ENCODE data around the gene DUOXA2. TPM values are rescaled to one million over a fixed set of nuclear protein-coding genes. Genes with fewer than 3 reads are reported as not detected.
"Not testable (repeated sequence)": the region's sequence is repeated elsewhere in the genome, so short reads cannot be mapped to it uniquely, and the experiment has no call there.

Gene DUOXA2
- total RNA-seq, 1 experiment from 2014 or later, result not detected

DNA sequence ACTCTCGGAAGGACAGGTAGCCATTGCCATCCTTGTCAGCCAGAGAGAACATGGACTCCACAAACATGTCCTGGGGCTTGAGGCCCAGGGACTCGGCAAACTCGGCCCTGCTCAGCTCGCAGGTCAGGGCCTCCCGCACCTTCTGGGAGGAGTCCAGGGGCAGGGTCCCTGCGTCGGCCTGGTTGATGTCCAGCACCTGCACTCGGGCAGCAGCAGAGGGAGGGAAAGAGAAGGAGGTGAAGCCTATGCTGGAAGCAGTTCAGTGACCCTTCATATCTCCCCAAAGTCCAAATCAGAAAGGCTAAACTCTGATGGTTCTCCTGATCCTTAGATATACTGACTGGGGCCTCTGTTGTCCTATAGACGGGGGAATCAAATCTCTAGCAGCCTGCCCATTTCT is 10.0 kb upstream of the DUOXA2 start:
- H3K4me3 ChIP-seq; DNase-seq (ENCODE audit: low read depth in 1 of 2, low spot score in 2 of 2): not testable (repeated sequence)

DNA sequence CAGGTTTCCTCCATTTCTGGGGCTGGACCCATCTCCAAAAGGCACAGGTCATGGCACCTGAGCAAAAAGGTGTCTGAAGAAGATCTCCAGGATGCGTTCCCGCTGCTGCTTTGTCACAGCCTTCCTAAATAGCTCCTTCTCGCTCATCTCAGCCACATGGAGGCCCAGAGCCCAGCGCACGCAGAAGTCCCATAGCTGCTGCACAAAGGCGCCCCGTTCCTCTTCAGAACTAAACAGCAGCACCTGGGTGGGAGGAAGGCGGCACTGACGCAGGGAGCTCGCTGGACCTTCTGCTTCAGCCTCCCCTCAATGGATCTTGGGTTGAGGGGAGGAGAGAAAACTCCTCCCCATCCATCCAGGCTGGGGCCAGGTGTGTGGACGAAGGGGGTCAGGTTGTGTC is 8.5 kb upstream of the DUOXA2 start:
- Histone ChIP-seq H3K27me3 (replicated peaks) (no peaks in the 10 kb centered on the region; the same call in 1 of the 2 replicates), H3K27ac (no peak overlapping the region), H3K36me3 (no peaks in the 10 kb centered on the region), H3K4me1 (replicated peaks) (no peaks in the 10 kb centered on the region), H3K9me3 (replicated peaks) (no peaks in the 10 kb centered on the region), H3K4me3 (no peak overlapping the region)
- no peak for DNase-seq (ENCODE audit: low read depth in 1 of 2, low spot score in 2 of 2)

More for the DNA sequence above, 10.0 kb upstream of the DUOXA2 start:
- not testable (repeated sequence) for H3K4me1 ChIP-seq (replicated peaks); H3K27me3 ChIP-seq (replicated peaks); H3K9me3 ChIP-seq (replicated peaks); H3K27ac ChIP-seq; H3K36me3 ChIP-seq

DNA sequence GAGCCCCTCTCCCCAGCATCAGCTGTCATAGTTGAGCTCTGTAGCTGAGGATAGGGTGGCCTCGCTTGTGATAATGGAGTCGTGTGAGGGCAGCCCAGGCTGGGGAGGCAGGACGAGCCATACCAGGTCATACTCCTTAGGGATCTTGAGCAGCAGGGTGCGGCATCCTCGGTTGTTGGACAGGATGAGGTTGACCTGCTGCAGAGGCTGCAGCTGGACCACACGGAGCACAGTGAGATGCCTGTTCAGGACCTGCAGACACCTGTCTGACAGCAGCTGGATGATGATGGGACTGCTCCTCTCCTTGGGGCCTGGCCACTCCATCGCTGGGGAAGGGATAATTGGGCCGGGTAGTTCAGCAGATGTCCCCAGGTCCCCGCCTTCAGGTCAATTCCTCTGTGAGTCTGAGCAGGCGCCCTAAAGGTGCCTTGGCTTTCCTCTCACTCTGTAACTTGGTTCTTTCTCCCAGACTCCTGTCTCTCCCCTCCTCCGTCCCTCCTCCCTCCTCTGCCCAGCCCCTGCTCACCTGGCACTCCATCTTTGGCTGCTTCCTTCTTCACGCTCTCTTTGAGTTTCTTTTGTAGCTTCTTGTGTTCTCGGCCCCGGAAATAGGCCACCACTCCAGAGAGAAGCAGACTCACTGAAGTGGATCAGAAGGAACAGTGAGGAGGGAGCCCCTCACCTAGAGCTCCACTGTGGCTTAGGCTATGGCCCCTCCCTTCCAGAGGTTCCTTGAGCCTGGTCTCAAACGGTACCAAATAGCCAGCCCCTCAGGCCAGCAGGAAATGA is 7.9 kb upstream of the DUOXA2 start:
- H3K27me3 ChIP-seq (replicated peaks), result no peaks in the 10 kb centered on the region; the same call in 1 of the 2 replicates
- no peak overlapping the region for H3K27ac ChIP-seq
- no peaks in the 10 kb centered on the region for H3K36me3 ChIP-seq
- DNase-seq (ENCODE audit: low read depth in 1 of 2, low spot score in 2 of 2), result no peak
- H3K9me3 ChIP-seq (replicated peaks), result no peaks in the 10 kb centered on the region
- H3K4me3 ChIP-seq, result no peak overlapping the region
- no peaks in the 10 kb centered on the region for H3K4me1 ChIP-seq (replicated peaks)

DNA sequence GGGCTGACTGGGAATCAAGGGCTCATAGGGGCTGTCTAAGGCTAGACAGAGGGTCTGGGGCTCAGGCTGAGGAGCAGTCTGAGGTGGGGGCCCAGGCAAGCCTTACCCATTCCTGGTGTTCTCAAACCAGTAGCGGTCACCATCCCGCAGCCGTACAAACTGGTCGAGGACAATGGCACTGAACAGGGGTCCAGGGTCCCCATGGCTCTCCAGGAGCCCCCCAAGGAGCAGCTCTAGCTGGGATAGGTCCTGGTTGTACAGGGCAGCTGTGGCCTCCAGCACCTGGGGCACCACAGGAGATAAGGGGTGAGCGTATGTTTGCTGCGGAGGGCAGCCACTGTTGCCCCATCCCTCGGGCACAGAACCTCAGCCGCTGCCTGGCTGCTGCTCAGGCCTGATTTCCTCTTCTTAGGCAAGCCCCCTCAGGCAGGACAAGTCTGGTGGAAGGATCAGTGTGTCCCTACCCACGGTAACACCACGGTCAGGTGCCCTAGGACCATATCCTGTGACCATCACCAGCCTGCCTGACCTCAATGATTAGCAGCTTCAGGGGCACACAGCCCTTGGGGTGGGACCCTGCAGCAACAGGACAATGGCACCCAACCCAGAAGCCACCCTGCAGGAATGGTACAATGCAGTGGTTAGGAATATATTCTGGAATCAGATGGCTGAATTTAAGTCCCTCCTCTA is 6.0 kb upstream of the DUOXA2 start:
- DNase-seq (ENCODE audit: low read depth in 1 of 2, low spot score in 2 of 2), result no peak
- Histone ChIP-seq H3K4me1 (replicated peaks) (no peaks in the 10 kb centered on the region), H3K4me3 (no peak overlapping the region), H3K27me3 (replicated peaks) (peaks cover 15% of the 10 kb centered on the region), H3K9me3 (replicated peaks) (no peaks in the 10 kb centered on the region), H3K27ac (no peak overlapping the region), H3K36me3 (no peaks in the 10 kb centered on the region)

GRCh38 chr15:45110256-45110820 is 3.8 kb upstream of the DUOXA2 start:
- H3K9me3 ChIP-seq (replicated peaks), result no peaks in the 10 kb centered on the region
- DNase-seq (ENCODE audit: low read depth in 1 of 2, low spot score in 2 of 2), result no peak
- no peak overlapping the region for H3K4me3 ChIP-seq
- peaks cover 38% of the 10 kb centered on the region for H3K27me3 ChIP-seq (replicated peaks)
- no peaks in the 10 kb centered on the region for H3K4me1 ChIP-seq (replicated peaks)
- no peaks in the 10 kb centered on the region for H3K36me3 ChIP-seq
- H3K27ac ChIP-seq, result no peak overlapping the region

GRCh38 chr15:45111390-45112142 is 2.6 kb upstream of the DUOXA2 start:
- Histone ChIP-seq H3K9me3 (replicated peaks) (no peaks in the 10 kb centered on the region), H3K36me3 (no peaks in the 10 kb centered on the region), H3K4me3 (no peak overlapping the region), H3K27ac (no peak overlapping the region), H3K4me1 (replicated peaks) (no peaks in the 10 kb centered on the region), H3K27me3 (replicated peaks) (peaks cover 45% of the 10 kb centered on the region)
- DNase-seq (ENCODE audit: low read depth in 1 of 2, low spot score in 2 of 2), result no peak

DNA sequence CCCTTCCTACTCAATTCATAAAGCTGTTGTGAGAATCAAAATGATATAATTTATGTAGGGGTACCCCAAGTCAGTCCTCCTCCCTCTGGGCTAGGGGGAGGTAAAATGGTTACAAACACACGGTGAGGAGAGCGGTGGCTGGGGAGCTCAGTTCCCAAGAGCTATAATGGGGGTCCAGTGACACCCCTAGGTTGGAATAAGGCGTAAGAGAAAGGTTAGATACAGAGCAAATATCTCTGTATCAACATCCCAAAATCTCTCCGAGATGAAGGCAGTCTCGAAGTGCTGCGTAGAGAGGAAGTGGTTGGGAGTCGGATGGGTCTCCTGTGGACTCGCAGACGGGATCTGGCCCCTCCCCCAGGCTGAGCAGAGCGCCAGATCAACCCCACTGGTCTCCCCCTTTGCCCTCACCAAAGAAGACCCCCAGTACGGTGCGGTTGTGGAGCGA is 2.0 kb upstream of the DUOXA2 start:
- H3K4me1 ChIP-seq (replicated peaks), result no peaks in the 10 kb centered on the region
- H3K36me3 ChIP-seq, result no peaks in the 10 kb centered on the region
- no peaks in the 10 kb centered on the region for H3K9me3 ChIP-seq (replicated peaks)
- H3K27me3 ChIP-seq (replicated peaks), result peaks cover 48% of the 10 kb centered on the region
- no peak for DNase-seq (ENCODE audit: low read depth in 1 of 2, low spot score in 2 of 2)
- no peak overlapping the region for H3K27ac ChIP-seq
- no peak overlapping the region for H3K4me3 ChIP-seq

- H3K4me1 ChIP-seq (replicated peaks), result no peaks in the 10 kb centered on the region
- no peaks in the 10 kb centered on the region for H3K9me3 ChIP-seq (replicated peaks)
- DNase-seq (ENCODE audit: low read depth in 1 of 2, low spot score in 2 of 2), result no peak
- no peak overlapping the region for H3K4me3 ChIP-seq
- no peaks in the 10 kb centered on the region for H3K36me3 ChIP-seq
- no peak overlapping the region for H3K27ac ChIP-seq
- peaks cover 52% of the 10 kb centered on the region for H3K27me3 ChIP-seq (replicated peaks)
Observed at GRCh38 chr15:45112591-45113379, 1.3 kb upstream of the DUOXA2 start.

DNA sequence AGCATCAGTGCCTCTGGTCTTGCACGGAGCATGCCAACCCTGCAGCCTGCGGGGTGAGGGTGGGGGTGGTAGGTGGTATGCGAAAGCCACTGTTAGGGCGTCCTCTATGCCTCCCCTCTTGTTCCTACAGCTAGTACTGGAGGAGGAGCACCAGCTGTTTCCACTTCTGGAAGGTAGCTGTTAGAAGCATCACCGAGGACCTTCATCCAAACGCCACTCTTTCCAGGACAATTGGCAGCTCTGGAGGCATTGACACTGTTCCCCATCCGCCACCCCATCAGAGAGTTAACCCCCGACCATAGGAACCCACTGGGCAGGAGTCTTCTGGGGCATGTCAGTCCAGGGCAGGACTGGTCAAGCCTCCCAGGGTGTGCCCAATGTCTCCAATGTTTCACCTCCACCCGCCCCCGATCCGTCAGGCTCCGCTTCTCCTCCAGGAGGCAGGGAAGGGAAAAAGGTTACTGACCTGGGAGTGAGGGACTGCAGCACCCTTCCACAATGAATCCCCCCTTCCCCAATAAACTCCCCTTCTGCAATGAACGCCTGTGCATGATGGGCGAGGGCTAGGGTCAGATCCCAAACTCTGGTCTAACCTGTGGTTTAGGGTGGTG is 641 bp upstream of the DUOXA2 start:
- Histone ChIP-seq H3K9me3 (replicated peaks) (no peaks in the 10 kb centered on the region), H3K4me1 (replicated peaks) (no peaks in the 10 kb centered on the region), H3K36me3 (no peaks in the 10 kb centered on the region), H3K27ac (no peak overlapping the region), H3K27me3 (replicated peaks) (peaks cover 52% of the 10 kb centered on the region), H3K4me3 (no peak overlapping the region)
- no peak for DNase-seq (ENCODE audit: low read depth in 1 of 2, low spot score in 2 of 2)

DNA sequence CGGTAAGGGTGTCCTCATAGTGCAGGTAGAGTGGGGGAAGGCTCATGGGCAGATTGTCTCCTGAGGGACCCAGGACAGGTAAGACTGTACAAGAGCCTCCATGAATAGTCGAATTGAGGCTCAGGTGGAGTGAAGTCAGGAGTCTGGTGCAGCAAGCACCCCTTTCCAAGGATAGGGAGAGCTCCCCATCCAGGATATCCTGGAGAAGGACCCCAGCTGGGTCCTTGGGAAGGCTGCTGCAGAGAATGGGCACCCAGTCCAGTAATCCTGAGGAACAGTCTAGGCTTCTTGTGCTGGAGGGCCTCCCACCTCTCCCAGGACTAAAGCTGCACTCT is 592 bp downstream of the DUOXA2 start:
- no peak overlapping the region for H3K4me3 ChIP-seq
- H3K9me3 ChIP-seq (replicated peaks), result no peaks in the 10 kb centered on the region
- no peaks in the 10 kb centered on the region for H3K4me1 ChIP-seq (replicated peaks)
- H3K27me3 ChIP-seq (replicated peaks), result peaks cover 52% of the 10 kb centered on the region
- no peaks in the 10 kb centered on the region for H3K36me3 ChIP-seq
- no peak overlapping the region for H3K27ac ChIP-seq
- DNase-seq (ENCODE audit: low read depth in 1 of 2, low spot score in 2 of 2), result no peak

- no peak for DNase-seq (ENCODE audit: low read depth in 1 of 2, low spot score in 2 of 2)
- no peak overlapping the region for H3K4me3 ChIP-seq
- no peaks in the 10 kb centered on the region for H3K36me3 ChIP-seq
- H3K9me3 ChIP-seq (replicated peaks), result no peaks in the 10 kb centered on the region
- H3K4me1 ChIP-seq (replicated peaks), result no peaks in the 10 kb centered on the region
- H3K27ac ChIP-seq, result no peak overlapping the region
- peaks cover 52% of the 10 kb centered on the region for H3K27me3 ChIP-seq (replicated peaks)
Observed at GRCh38 chr15:45115312-45115820, 1.2 kb downstream of the DUOXA2 start.

DNA sequence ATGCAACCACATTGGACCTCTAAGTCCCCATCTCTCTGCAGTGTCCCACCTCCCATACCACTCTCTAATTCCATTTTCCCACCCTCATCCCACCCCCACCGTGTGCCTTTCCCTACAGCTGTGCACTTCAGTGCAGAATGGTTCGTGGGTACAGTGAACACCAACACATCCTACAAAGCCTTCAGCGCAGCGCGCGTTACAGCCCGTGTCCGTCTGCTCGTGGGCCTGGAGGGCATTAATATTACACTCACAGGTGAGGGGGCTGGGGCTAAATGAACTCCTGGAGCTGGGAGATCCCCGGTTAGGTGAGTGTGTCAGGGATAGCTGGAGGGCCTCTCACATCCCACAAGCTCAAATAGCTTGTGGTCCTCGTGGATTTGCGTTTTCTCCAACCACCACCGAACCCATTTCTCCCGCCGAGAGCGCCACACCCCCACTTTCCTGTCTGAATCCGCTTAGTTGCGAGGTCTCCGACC is 1.9 kb downstream of the DUOXA2 start:
- no peak overlapping the region for H3K4me3 ChIP-seq
- no peak overlapping the region for H3K27ac ChIP-seq
- H3K27me3 ChIP-seq (replicated peaks), result peaks cover 52% of the 10 kb centered on the region
- DNase-seq (ENCODE audit: low read depth in 1 of 2, low spot score in 2 of 2), result no peak
- no peaks in the 10 kb centered on the region for H3K4me1 ChIP-seq (replicated peaks)
- H3K36me3 ChIP-seq, result no peaks in the 10 kb centered on the region
- no peaks in the 10 kb centered on the region for H3K9me3 ChIP-seq (replicated peaks)

Data from SJSA1 (cell line).